IMR-90 (cell line): ENCODE data around the gene CACUL1. TPM values are rescaled to one million over a fixed set of nuclear protein-coding genes. Genes with fewer than 3 reads are reported as not detected.

Experiments
- ATAC-seq: fragments of 200-7000 bp; cut with Tn5 transposase; 2 replicates; pipeline ENCODE4 v1.9.1; 2020; ENCODE audit warnings: low read depth, mild to moderate bottlenecking, moderate library complexity
- BruUV-seq: library from RNA; stranded (reverse); fragments of 400-500 nt; replicated peaks from 2 replicates; lab custom pipeline; 2021; lab: Mats Ljungman, UMichigan
- CTCF ChIA-PET: fragments of 300-600 bp; formaldehyde crosslinking; extraction: SDS; loops from one replicate; lab custom pipeline; 2021; ENCODE audit warnings: antibody characterized with exemption; lab: Yijun Ruan, JAX
- POLR2A ChIA-PET: fragments of 300-600 bp; sonication (Branson Sonifier 250); formaldehyde crosslinking; loops from one replicate; lab custom pipeline; 2022; ENCODE audit warnings: antibody characterized with exemption; ENCODE audit not compliant: unreplicated experiment; lab: Charles Lee
- DNase-seq: peaks from one replicate; pipeline ENCODE4 v3.0.0; 2013
- H2AFZ ChIP-seq: replicated peaks from 2 replicates; pipeline ENCODE3; 2013; ENCODE audit warnings: low read length, mild to moderate bottlenecking; ENCODE audit not compliant: poor library complexity
- H2AK5ac ChIP-seq: 2 replicates; pipeline ENCODE4 v1.6.1; 2013; ENCODE audit warnings: low read depth, low read length, inconsistent platforms
- H2AK9ac ChIP-seq: replicated peaks from 2 replicates; pipeline ENCODE3; 2013; ENCODE audit warnings: mild to moderate bottlenecking, low read depth, low read length, moderate library complexity; ENCODE audit not compliant: poor library complexity
- H2BK120ac ChIP-seq: 2 replicates; pipeline ENCODE4 v1.6.1; 2013; ENCODE audit warnings: low read depth, low read length, inconsistent platforms
- H2BK15ac ChIP-seq: 3 replicates; pipeline ENCODE4 v1.6.1; 2013; ENCODE audit warnings: low read depth, low read length, inconsistent platforms
- H2BK20ac ChIP-seq: 2 replicates; pipeline ENCODE4 v1.6.1; 2013; ENCODE audit warnings: low read depth, mild to moderate bottlenecking, inconsistent platforms, low read length, moderate library complexity
- H2BK5ac ChIP-seq: 2 replicates; pipeline ENCODE4 v1.6.1; 2013; ENCODE audit warnings: mild to moderate bottlenecking, low read depth, low read length, inconsistent platforms; ENCODE audit not compliant: poor library complexity, severe bottlenecking
- H3K14ac ChIP-seq: replicated peaks from 2 replicates; pipeline ENCODE4 v1.6.1; 2013; ENCODE audit warnings: low read depth, low read length, inconsistent platforms
- H3K18ac ChIP-seq: 2 replicates; pipeline ENCODE4 v1.6.1; 2013; ENCODE audit warnings: low read depth, low read length, control low read depth
- H3K23ac ChIP-seq: 2 replicates; pipeline ENCODE4 v1.6.1; 2013; ENCODE audit warnings: low read depth, low read length, inconsistent platforms
- H3K27ac ChIP-seq: 2 replicates; pipeline ENCODE4 v1.5.1; 2013; ENCODE audit warnings: mild to moderate bottlenecking, control low read depth, low read length; ENCODE audit not compliant: insufficient read depth
- H3K27me3 ChIP-seq: 2 replicates; pipeline ENCODE4 v1.6.1; 2013; ENCODE audit warnings: low read length; ENCODE audit not compliant: control insufficient read depth, insufficient read depth
- H3K36me3 ChIP-seq: 2 replicates; pipeline ENCODE4 v1.6.1; 2013; ENCODE audit warnings: low read length, mixed read lengths; ENCODE audit not compliant: control insufficient read depth, insufficient read depth
- H3K4ac ChIP-seq: 2 replicates; pipeline ENCODE4 v1.6.1; 2013; ENCODE audit warnings: low read depth, low read length, inconsistent platforms
- H3K4me1 ChIP-seq: 2 replicates; pipeline ENCODE4 v1.6.1; 2013; ENCODE audit warnings: low read length, mixed read lengths; ENCODE audit not compliant: control insufficient read depth, insufficient read depth
- H3K4me2 ChIP-seq: 2 replicates; pipeline ENCODE4 v1.6.1; 2013; ENCODE audit warnings: low read depth, mild to moderate bottlenecking, control low read depth, low read length, moderate library complexity
- H3K4me3 ChIP-seq: 2 replicates; pipeline ENCODE4 v1.5.1; 2013; ENCODE audit warnings: low read depth, mild to moderate bottlenecking, control low read depth, low read length, moderate library complexity; ENCODE audit not compliant: insufficient read depth
- H3K56ac ChIP-seq: 2 replicates; pipeline ENCODE4 v1.6.1; 2013; ENCODE audit warnings: low read length, inconsistent platforms; ENCODE audit not compliant: insufficient read depth; ENCODE audit errors: extremely low read depth
- H3K79me1 ChIP-seq, 2 experiments: 2 replicates each; pipeline ENCODE4 v1.6.1; 2013; ENCODE audit warnings: low read length in 2 of 2, inconsistent platforms in 1 of 2, low read depth in 1 of 2
- H3K9ac ChIP-seq: 2 replicates; pipeline ENCODE4 v1.6.1; 2013; ENCODE audit warnings: low read depth, low read length, control low read depth
- H3K9me1 ChIP-seq: 2 replicates; pipeline ENCODE4 v1.6.1; 2013; ENCODE audit warnings: low read length, inconsistent platforms; ENCODE audit not compliant: insufficient read depth
- H3K9me3 ChIP-seq: 2 replicates; pipeline ENCODE4 v1.6.1; 2013; ENCODE audit warnings: low read length; ENCODE audit not compliant: control insufficient read depth, insufficient read depth
- H4K20me1 ChIP-seq: 2 replicates; pipeline ENCODE4 v1.6.1; 2013; ENCODE audit warnings: low read length, inconsistent platforms; ENCODE audit not compliant: insufficient read depth
- H4K5ac ChIP-seq: 2 replicates; pipeline ENCODE4 v1.6.1; 2013; ENCODE audit warnings: mild to moderate bottlenecking, low read depth, low read length, control low read depth
- H4K8ac ChIP-seq, 2 experiments: 2 replicates each; pipeline ENCODE4 v1.6.1; 2013; ENCODE audit warnings: low read depth in 2 of 2, low read length in 2 of 2, control low read depth in 1 of 2, inconsistent platforms in 1 of 2
- H4K91ac ChIP-seq: 2 replicates; pipeline ENCODE4 v1.6.1; 2013; ENCODE audit warnings: low read depth, low read length, inconsistent platforms; ENCODE audit not compliant: insufficient read depth
- BHLHE40 ChIP-seq: fragments of 150-350 bp; IDR thresholded peaks from 2 replicates; pipeline ENCODE4 v1.6.1; 2016; ENCODE audit warnings: mild to moderate bottlenecking, low read depth, low read length
- CEBPB ChIP-seq: IDR thresholded peaks from 2 replicates; pipeline ENCODE4 v1.6.1; 2012; ENCODE audit warnings: low read depth, low read length, improper control_type of control experiment
- CHD1 ChIP-seq: IDR thresholded peaks from 2 replicates; pipeline ENCODE4 v1.6.1; 2012; ENCODE audit warnings: low read depth, low read length, improper control_type of control experiment
- FOS ChIP-seq: fragments of 150-350 bp; IDR thresholded peaks from 2 replicates; pipeline ENCODE4 v1.6.1; 2016; ENCODE audit warnings: low read depth, low read length
- MAFK ChIP-seq: IDR thresholded peaks from 2 replicates; pipeline ENCODE4 v1.6.1; 2012; ENCODE audit warnings: low read depth, low read length, improper control_type of control experiment
- MAZ ChIP-seq: IDR thresholded peaks from 2 replicates; pipeline ENCODE4 v1.6.1; 2012; ENCODE audit warnings: low read depth, mild to moderate bottlenecking, low read length, improper control_type of control experiment, moderate library complexity, borderline replicate concordance
- MXI1 ChIP-seq: IDR thresholded peaks from 2 replicates; pipeline ENCODE4 v1.6.1; 2012; ENCODE audit warnings: low read depth, mild to moderate bottlenecking, low read length, moderate library complexity, borderline replicate concordance
- POLR2A ChIP-seq: IDR thresholded peaks from 2 replicates; pipeline ENCODE4 v1.6.1; 2012; ENCODE audit warnings: mild to moderate bottlenecking, low read depth, low read length
- RCOR1 ChIP-seq: IDR thresholded peaks from 2 replicates; pipeline ENCODE4 v1.6.1; 2012; ENCODE audit warnings: mild to moderate bottlenecking, low read length, improper control_type of control experiment; ENCODE audit not compliant: insufficient replicate concordance
- RFX5 ChIP-seq: IDR thresholded peaks from 2 replicates; pipeline ENCODE4 v1.8.0; 2012; ENCODE audit warnings: low read depth, mild to moderate bottlenecking, low read length, moderate library complexity
- SMC3 ChIP-seq: fragments of 150-350 bp; IDR thresholded peaks from 2 replicates; pipeline ENCODE4 v1.6.1; 2016; ENCODE audit warnings: low read depth, mild to moderate bottlenecking, antibody characterized with exemption, low read length, moderate library complexity
- WGBS, 2 experiments: methylation state at CpG; one replicate each; pipeline versions ENCODE4 v1.1.5 to v1.1.7; 2013; ENCODE audit warnings: missing lambda C conversion rate in 2 of 2; ENCODE audit not compliant: insufficient read length in 1 of 2; ENCODE audit errors: extremely low coverage in 2 of 2; 5-methylcytosine and 5-hydroxymethylcytosine counted together
- dilution Hi-C: fragments of 300-500 bp; cut with HindIII; formaldehyde crosslinking; loops from one replicate; pipeline ENCODE4 v1.14.3; 2018; ENCODE audit warnings: low sequenced_read_pairs; ENCODE audit not compliant: unreplicated experiment
- in situ Hi-C: fragments of 300-500 bp; cut with MboI; formaldehyde crosslinking; loops from 3 replicates; pipeline ENCODE4 v1.14.3; 2019; ENCODE audit warnings: low sequenced_read_pairs, inconsistent platforms, mixed read lengths
- intact Hi-C: fragments of 100-400 bp; cut with micrococcal nuclease; formaldehyde crosslinking; loops from 2 replicates; pipeline ENCODE4 v1.10.0; 2022
- polyA plus RNA-seq, 3 experiments: library from polyadenylated mRNA; depleted of rRNA; stranded (reverse); fragments of >200 nt; gene quantifications; 2 replicates each; pipeline ENCODE4 v1.2.3, GENCODE V29; 2012; ENCODE audit warnings: low replicate concordance in 1 of 3
- total RNA-seq: library from RNA; depleted of rRNA; stranded (reverse); fragments of >200 nt; gene quantifications from 2 replicates; pipeline ENCODE4 v1.2.3, GENCODE V29; 2012
- TF ChIP-seq, protein P1 (sequence below): fragments of 150-350 bp; IDR thresholded peaks from 2 replicates; pipeline ENCODE4 v1.6.1; 2017; ENCODE audit warnings: mild to moderate bottlenecking, antibody characterized with exemption, low read length, low read depth
- TF ChIP-seq, protein P2 (sequence below): conservative IDR thresholded peaks from 2 replicates; pipeline ENCODE4 v1.5.1; 2012; ENCODE audit warnings: mild to moderate bottlenecking, low read depth, low read length, improper control_type of control experiment

The CACUL1 gene
- total and polyA plus RNA-seq, 2 of the 4 experiments (the other 2 are of a cell fraction): 5.3 to 23.5 TPM

DNA sequence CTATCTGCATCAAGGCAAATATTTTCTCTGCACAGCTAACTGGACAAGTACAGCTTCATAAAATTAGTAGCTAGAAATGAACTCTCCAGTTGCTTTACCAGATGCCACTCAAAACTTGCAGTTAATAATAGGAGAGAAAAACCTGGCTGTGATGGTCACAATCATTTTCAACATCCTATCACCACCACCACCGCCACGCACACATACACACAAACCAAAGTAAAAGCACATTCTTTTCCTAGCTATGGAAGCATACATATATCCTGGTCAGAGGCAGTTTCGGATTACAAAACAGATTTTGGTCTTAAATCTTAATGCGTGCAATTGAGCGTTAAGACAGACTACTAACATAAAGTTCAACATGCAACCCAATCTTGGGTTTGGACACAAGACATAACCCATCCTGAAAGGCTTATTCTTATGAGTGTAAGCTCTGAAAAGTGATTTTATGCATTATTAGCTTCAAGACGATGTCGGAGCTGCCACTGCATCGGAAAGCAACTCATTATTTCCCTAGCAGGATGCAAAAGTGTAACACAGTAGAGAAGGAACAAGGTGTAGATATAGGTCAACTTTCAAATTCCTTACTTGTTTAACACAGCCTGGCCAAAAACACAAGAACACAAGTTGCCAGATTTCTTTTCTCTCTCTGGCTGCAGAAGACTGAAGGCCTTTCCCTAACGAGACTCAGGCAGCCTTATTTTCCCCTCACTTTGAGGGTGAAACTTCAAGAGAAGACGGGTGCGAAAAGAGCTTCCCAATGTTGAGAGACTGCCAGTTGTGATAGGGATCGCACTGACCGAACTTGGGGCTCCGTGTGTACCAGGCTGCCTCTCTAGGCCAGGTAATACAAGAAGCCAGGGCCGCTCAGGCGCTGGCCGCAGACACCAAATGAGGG is 1.2 kb downstream of the CACUL1 start:
- in situ Hi-C loops: loop anchor here (10.0 kb wide), 1 partner anchor 271 kb away; the partner anchor contains the start of gene NANOS1
- H2AK9ac ChIP-seq: peak overlapping the region; percentile 91
- peak overlapping the region; percentile 19 for H3K23ac ChIP-seq
- H3K9me3 ChIP-seq: no peaks in the 10 kb centered on the region
- BruUV-seq: no TSS peak
- 0 out of 2 replicates have a peak, but pooled peaks cover 1% of the 10 kb centered on the region for H3K27me3 ChIP-seq
- H3K4me1 ChIP-seq: no peaks in the 10 kb centered on the region
- H2BK120ac ChIP-seq: peak overlapping the region; percentile 27; the same call in 1 of the 2 replicates
- peak overlapping the region; percentile 87 for H3K9ac ChIP-seq
- H3K14ac ChIP-seq: peak overlapping the region; percentile 67; the same call in 1 of the 2 replicates
- H3K56ac ChIP-seq: peak overlapping the region; percentile 75; the same call in 1 of the 2 replicates
- dilution Hi-C loops: no loop called here
- CTCF ChIA-PET: no interaction called here
- peaks cover 38% of the 10 kb centered on the region for H4K20me1 ChIP-seq
- POLR2A ChIA-PET: no interaction called here
- H4K91ac ChIP-seq: peak overlapping the region; percentile 38
- H3K79me1 ChIP-seq: peaks cover 4 to 33% of the 10 kb centered on the region in 2 experiments; a peak in 2 of 4 replicates
- DNase-seq: peak; percentile 44
- no peaks in the 10 kb centered on the region for H3K36me3 ChIP-seq
- no peak overlapping the region for H3K18ac ChIP-seq
- peak overlapping the region; percentile 85 for H3K4me2 ChIP-seq
- peak overlapping the region; percentile 88 for H3K4me3 ChIP-seq
- 0% methylated on average over 8 of the region's 17 CpGs; no CpG with 5 or more reads in 1 of the 2 experiments for WGBS, 2 experiments
- H3K27ac ChIP-seq: peak overlapping the region; percentile 77
- TF ChIP-seq, protein P1, sequence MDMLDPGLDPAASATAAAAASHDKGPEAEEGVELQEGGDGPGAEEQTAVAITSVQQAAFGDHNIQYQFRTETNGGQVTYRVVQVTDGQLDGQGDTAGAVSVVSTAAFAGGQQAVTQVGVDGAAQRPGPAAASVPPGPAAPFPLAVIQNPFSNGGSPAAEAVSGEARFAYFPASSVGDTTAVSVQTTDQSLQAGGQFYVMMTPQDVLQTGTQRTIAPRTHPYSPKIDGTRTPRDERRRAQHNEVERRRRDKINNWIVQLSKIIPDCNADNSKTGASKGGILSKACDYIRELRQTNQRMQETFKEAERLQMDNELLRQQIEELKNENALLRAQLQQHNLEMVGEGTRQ: no peak
- TF ChIP-seq FOS (no peak), MXI1 (no peak), MAZ (no peak), BHLHE40 (no peak), RCOR1 (no peak), CHD1 (no peak), MAFK (no peak), RFX5 (no peak), POLR2A (no peak), SMC3 (no peak), CEBPB (no peak)
- TF ChIP-seq, protein P2, sequence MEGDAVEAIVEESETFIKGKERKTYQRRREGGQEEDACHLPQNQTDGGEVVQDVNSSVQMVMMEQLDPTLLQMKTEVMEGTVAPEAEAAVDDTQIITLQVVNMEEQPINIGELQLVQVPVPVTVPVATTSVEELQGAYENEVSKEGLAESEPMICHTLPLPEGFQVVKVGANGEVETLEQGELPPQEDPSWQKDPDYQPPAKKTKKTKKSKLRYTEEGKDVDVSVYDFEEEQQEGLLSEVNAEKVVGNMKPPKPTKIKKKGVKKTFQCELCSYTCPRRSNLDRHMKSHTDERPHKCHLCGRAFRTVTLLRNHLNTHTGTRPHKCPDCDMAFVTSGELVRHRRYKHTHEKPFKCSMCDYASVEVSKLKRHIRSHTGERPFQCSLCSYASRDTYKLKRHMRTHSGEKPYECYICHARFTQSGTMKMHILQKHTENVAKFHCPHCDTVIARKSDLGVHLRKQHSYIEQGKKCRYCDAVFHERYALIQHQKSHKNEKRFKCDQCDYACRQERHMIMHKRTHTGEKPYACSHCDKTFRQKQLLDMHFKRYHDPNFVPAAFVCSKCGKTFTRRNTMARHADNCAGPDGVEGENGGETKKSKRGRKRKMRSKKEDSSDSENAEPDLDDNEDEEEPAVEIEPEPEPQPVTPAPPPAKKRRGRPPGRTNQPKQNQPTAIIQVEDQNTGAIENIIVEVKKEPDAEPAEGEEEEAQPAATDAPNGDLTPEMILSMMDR: no peak
- peak overlapping the region; percentile 58; the same call in 1 of the 2 replicates for H3K4ac ChIP-seq
- no peak for ATAC-seq
- no peak overlapping the region for H4K5ac ChIP-seq
- peak overlapping the region; percentile 67 for H2BK5ac ChIP-seq
- intact Hi-C loops: loop anchor here (1.0 to 5.0 kb wide), 3 partner anchors 61 to 279 kb away; no protein-coding TSS in a partner anchor
- H3K9me1 ChIP-seq: no peaks in the 10 kb centered on the region
- peak overlapping the region; percentile 99 for H2AFZ ChIP-seq
- H2BK20ac ChIP-seq: no peak overlapping the region
- peak overlapping the region; percentile 81; the same call in 1 of the 2 replicates for H2AK5ac ChIP-seq
- no peak overlapping the region; a peak in 1 of 4 replicates for H4K8ac ChIP-seq
- H2BK15ac ChIP-seq: no peak overlapping the region
